Eye (tissue), 1 donor: ENCODE measurements around the gene PLEKHA6.

Experiments used
- DNase-seq: peaks from one replicate; pipeline ENCODE4 v3.0.0-alpha.2; 2015

The PLEKHA6 gene

GRCh38 chr1:204227996-204228785, 131.5 kb downstream of the PLEKHA6 start:
- DNase-seq, result no peak

- DNase-seq, result no peak
Measured at GRCh38 chr1:204227351-204227750, 132.4 kb downstream of the PLEKHA6 start.

GRCh38 chr1:204225841-204226735, 133.6 kb downstream of the PLEKHA6 start:
- no peak for DNase-seq

- DNase-seq, result no peak
Measured at GRCh38 chr1:204224655-204225054, 135.1 kb downstream of the PLEKHA6 start.

- DNase-seq, result no peak
Measured at GRCh38 chr1:204223129-204223860, 136.4 kb downstream of the PLEKHA6 start.

GRCh38 chr1:204222764-204223055, 137.0 kb downstream of the PLEKHA6 start:
- no peak for DNase-seq

GRCh38 chr1:204222006-204222763, 137.5 kb downstream of the PLEKHA6 start:
- no peak for DNase-seq

GRCh38 chr1:204221271-204221670, 138.5 kb downstream of the PLEKHA6 start:
- DNase-seq, result no peak

- no peak for DNase-seq
Measured at GRCh38 chr1:204219971-204220616, 139.6 kb downstream of the PLEKHA6 start.

- DNase-seq, result no peak
Measured at GRCh38 chr1:204218552-204218951, 141.2 kb downstream of the PLEKHA6 start.

- DNase-seq, result no peak
Measured at GRCh38 chr1:204217648-204218000, 142.1 kb downstream of the PLEKHA6 start.

GRCh38 chr1:204216880-204217647, 142.7 kb downstream of the PLEKHA6 start:
- no peak for DNase-seq

GRCh38 chr1:204216236-204216635, 143.5 kb downstream of the PLEKHA6 start:
- DNase-seq, result no peak

- peak; percentile 89 for DNase-seq
Measured at GRCh38 chr1:204213668-204214662, 145.8 kb downstream of the PLEKHA6 start, which contains the start of gene GOLT1A. GOLT1A (minus strand) TSS chr1:204213988; CDS start chr1:204213906, 82 bp downstream.

- DNase-seq, result no peak
Measured at GRCh38 chr1:204212715-204213114, 147.0 kb downstream of the PLEKHA6 start.

GRCh38 chr1:204211046-204211445, 148.7 kb downstream of the PLEKHA6 start:
- no peak for DNase-seq

- DNase-seq, result peak; percentile 77
Measured at GRCh38 chr1:204207136-204207616, 152.6 kb downstream of the PLEKHA6 start.

- DNase-seq, result no peak
Measured at GRCh38 chr1:204206121-204206520, 153.6 kb downstream of the PLEKHA6 start.

GRCh38 chr1:204205486-204205885, 154.2 kb downstream of the PLEKHA6 start:
- DNase-seq, result no peak

GRCh38 chr1:204204944-204205343, 154.8 kb downstream of the PLEKHA6 start:
- no peak for DNase-seq
